ENCODE measurements around the gene TLCD2.
"Not testable (repeated sequence)": the region's sequence is repeated elsewhere in the genome, so short reads cannot be mapped to it uniquely, and the experiment has no call there.

TLCD2 gene, protein sequence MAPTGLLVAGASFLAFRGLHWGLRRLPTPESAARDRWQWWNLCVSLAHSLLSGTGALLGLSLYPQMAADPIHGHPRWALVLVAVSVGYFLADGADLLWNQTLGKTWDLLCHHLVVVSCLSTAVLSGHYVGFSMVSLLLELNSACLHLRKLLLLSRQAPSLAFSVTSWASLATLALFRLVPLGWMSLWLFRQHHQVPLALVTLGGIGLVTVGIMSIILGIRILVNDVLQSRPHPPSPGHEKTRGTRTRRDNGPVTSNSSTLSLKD

DNA sequence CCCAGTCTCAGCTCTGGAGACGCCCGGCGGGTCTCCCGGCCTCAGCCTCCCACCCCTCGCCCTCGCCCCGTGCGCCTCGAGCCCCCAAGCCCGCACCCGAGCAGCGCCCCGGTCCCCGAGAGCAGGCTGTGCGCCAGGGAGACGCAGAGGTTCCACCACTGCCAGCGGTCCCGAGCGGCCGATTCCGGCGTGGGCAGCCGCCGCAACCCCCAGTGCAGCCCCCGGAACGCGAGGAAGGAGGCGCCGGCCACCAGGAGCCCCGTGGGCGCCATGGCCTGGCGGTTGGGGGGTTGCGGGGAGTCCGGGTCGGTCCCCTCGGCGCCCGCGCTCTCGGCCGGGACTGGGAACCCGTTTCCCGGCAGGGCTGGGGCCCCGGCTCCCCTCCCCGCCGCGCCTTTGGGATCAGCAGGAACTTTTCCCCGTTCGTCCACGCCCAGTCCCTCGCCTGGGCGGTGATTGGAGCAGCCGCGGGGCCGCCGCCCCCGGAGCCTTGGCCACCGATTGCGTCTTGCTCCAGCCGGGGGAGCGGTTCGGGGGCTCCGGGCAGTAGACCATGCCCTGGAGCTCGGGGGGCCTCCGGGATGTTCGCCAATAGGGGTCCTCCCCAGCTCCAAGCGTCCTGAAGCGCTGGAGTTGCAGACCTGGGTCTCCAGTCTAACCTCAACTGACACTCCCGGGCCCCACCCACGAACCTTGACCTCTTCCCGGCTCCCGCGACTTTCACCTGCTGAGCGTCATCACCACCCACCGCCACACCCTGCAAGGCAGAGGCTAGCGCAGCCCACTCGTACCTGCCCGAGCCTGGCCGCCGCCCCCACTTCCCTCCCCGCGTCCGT lies at the start of gene TLCD2:
TSS of gene TLCD2 (minus strand) at position 407 of the 836 bp plus-strand sequence. CDS start at position 272, 135 bp downstream.
- peak; percentile 67 for DNase-seq (ENCODE audit: low read depth)

DNA sequence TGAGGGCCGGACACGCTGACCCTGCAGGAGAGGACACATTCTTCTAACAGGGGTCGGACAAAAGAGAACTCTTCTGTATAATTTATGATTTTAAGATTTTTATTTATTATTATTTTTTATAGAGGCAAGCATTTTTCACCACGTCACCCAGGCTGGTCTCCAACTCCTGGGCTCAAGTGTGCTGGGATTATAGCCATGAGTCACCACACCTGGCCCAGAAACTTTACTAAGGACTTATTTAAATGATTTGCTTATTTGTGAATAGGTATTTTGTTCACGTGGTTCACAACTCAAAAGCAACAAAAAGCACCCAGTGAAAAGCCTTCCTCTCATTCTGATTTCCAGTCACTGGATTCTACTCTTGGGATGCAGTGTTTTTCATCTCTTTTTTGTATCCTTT lies 49.4 kb upstream of the TLCD2 start:
- DNase-seq (ENCODE audit: low read depth) = no peak

DNA sequence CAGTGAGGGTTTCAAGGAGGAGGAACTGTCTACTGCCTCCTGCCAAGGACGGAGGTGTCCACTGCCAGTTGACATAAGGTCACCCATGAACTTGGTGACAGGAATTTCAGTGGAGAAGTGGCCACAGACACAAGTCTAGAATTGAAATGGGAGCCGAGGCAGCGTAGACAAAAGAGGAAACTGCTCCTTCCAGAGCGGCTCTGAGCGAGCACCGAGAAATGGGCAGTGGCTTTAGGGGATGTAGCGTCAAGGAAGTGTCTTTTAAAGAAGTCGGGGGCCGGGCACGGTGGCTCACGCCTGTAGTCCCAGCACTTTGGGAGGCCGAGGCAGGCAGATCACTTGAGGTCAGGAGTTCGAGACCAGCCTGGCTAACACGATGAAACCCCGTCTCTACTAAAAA lies 48.6 kb upstream of the TLCD2 start:
- no peak for DNase-seq (ENCODE audit: low read depth)

DNA sequence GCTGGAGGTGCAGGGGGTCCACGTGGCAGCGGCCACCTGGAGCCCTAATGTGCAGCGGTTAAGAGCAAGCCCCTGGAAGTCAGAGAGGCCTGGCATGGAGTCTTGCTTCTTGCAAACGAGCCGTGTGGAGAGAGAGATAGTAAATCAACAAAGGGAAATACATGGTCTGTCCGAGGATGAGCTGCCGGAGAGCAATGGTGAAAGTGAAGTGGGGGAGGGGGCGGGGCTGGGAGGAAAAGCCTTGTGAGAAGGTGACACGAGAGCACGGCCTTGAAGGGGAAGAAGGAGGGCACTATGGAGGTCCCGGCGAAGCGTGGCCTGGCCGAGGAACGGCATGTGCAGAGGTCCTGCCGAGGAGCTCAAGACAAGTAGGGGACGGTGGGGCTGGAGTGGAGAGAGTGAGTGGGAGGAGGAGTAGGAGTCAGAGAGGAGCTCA lies 45.7 kb upstream of the TLCD2 start:
- no peak for DNase-seq (ENCODE audit: low read depth)

DNA sequence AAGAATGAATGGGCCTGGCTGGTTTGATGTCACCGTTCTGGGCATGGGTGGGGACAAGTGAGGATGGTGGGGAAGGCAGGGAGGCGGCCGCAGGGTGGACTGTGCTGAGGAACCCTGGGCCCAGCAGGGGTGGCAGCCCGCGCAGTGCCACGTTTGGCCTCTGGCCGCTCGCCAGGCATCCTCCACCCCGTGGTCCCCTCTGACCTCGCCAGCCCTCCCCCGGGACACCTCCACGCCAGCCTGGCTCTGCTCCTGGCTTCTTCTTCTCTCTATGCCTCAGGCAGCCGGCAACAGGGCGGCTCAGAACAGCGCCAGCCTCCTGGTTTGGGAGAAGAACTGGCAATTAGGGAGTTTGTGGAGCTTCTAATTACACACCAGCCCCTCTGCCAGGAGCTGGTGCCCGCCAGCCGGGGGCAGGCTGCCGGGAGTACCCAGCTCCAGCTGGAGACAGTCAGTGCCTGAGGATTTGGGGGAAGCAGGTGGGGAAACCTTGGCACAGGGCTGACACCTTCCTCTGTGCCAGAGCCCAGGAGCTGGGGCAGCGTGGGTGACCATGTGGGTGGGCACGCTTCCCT lies 45.2 kb upstream of the TLCD2 start:
- no peak for DNase-seq (ENCODE audit: low read depth)

DNA sequence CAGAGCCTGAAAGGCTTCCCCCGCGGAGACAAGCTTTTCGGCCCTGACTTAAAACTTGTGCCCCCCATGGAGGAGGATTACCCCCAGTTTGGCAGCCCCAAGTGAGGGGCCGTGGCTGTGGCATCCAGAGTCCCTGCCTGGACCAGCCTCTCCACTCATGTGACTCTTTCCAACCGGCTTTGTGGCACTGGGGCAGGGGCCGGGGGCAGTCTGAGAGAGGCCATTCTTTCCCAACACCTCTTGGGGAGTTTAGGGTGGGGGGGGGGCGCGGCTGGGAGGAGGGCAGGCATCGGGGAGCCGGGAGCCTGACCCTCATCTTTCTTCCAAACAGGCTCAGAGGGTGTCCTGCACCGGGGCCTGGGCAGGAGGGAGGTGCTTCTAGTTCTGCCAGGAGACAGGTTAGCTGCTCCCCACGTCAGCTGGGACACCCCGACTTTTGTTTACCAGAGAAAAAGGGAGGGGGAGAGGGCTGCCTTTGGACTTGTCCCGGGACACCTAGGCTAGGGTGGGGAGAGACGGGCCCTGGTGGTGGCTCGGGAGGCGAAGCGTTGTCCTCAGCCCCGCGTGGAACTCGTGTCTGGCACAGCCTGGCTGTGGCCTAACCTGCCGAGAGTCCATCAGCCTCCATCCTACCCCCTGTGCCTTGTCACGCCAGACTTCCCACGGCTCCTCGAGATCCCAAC lies 44.4 kb upstream of the TLCD2 start:
- DNase-seq (ENCODE audit: low read depth) = no peak

DNA sequence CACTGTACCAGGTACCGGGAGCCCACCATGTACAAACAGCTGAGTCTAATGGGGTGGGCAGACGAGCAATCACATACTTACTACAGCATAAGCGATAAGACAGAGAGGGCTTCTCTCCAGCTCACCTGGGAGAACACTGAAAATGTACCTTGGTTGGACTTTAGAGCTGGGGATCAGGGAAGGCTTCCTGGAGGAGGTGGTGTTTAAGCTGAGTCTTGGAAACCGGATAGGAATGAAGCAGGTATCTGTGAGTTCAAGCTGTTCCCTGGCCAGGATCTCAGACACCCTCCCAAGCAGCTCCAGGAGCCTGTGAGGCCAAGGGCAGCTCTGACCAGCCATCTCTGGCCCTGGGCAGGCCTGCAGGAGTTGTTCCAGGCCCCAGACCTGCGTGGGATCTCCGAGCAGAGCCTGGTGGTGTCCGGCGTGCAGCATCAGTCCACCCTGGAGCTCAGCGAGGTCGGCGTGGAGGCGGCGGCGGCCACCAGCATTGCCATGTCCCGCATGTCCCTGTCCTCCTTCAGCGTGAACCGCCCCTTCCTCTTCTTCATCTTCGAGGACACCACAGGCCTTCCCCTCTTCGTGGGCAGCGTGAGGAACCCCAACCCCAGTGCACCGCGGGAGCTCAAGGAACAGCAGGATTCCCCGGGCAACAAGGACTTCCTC lies 43.7 kb upstream of the TLCD2 start:
- no peak for DNase-seq (ENCODE audit: low read depth)

DNA sequence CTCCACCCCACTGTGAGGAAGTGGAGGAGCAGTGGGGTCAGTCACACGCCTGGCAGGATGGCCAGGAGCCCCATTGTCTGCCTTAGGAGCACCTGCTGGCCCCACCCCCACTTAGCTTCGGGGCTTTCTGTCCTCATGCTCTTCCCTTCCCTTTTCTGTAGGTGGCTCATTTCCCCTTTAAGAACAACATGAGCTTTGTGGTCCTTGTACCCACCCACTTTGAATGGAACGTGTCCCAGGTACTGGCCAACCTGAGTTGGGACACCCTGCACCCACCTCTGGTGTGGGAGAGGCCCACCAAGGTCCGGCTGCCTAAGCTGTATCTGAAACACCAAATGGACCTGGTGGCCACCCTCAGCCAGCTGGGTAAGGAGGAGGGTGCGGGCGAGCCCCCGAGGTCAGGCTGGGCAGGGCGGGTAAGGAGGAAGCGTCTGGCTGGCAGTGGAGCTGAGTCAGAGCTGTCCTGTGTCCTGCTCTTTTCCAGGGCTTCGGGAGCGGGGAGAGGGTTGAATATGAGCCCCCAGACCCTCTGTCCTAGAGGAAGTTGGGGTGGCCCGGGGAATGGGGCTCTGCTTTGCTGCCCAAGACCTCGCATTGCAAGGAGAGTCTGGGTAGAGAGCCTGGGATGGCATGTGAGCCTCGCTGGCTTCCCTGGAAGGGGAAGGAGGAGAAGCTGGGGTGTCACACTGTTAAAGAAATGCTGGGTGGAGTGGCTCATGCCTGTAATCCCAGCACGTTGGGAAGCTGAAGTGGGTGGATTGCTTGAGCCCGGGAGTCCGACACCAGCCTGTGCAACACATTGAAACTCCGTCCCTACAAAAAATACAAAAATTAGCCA lies 42.5 kb upstream of the TLCD2 start:
- DNase-seq (ENCODE audit: low read depth) = no peak

DNA sequence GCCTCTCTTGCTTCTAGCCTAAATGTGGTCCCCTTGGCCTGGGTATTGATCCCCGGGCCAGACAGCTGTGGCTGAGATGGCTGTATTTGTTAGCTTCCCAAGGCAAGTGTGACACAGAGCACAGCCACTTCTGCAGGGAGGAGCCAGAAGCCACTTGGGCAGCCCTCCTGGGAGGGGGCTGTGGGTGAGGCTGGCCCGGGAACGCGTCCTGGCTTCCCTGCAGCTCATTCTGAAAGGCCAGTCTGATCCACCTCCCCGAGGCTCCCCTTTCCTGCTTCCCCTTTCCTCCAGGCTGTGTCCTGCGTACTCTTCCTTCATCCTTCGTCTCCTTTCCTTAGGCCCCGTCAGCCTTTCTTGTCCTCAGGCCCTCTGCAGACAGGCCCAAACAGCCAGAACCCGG lies 40.5 kb upstream of the TLCD2 start:
- DNase-seq (ENCODE audit: low read depth) = no peak

DNA sequence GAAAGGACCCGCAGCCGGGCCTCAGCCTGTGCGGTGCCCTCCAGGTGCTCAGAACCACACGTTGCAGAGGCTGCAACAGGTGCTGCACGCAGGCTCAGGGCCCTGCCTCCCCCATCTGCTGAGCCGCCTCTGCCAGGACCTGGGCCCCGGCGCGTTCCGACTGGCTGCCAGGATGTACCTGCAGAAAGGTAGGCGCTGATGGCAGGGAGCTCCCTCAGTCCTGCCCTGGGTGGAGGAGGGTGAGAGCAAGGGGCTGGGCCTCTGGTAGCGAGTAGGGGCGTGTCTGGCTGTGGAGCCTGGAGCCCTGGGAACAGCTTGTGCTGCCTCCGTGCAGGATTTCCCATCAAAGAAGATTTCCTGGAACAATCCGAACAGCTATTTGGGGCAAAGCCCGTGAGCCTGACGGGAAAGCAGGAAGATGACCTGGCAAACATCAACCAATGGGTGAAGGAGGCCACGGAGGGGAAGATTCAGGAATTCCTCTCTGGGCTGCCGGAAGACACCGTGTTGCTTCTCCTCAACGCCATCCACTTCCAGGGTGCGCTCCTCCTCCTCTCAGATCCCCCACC lies 36.9 kb upstream of the TLCD2 start:
- no peak for DNase-seq (ENCODE audit: low read depth)

DNA sequence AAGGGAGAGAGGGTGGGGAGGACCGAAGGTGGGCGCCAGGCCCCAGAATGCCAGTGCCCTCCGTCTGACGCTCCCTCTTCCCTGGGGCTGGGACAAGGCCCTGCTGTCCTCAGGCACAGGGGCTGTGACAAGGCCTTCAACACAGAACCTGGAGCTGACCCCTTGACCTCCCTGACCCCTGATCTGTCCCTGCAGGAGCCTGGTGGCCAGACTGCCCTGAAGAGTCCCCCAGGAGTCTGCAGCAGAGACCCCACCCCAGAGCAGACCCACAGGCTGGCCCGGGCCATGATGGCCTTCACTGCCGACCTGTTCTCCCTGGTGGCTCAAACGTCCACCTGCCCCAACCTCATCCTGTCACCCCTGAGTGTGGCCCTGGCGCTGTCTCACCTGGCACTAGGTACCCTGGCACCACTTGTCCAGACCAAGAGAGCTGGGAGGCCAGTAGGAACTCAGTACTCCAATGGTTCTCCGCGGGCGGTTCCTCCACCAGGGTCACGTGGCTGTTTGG lies 35.4 kb upstream of the TLCD2 start:
- no peak for DNase-seq (ENCODE audit: low read depth)

DNA sequence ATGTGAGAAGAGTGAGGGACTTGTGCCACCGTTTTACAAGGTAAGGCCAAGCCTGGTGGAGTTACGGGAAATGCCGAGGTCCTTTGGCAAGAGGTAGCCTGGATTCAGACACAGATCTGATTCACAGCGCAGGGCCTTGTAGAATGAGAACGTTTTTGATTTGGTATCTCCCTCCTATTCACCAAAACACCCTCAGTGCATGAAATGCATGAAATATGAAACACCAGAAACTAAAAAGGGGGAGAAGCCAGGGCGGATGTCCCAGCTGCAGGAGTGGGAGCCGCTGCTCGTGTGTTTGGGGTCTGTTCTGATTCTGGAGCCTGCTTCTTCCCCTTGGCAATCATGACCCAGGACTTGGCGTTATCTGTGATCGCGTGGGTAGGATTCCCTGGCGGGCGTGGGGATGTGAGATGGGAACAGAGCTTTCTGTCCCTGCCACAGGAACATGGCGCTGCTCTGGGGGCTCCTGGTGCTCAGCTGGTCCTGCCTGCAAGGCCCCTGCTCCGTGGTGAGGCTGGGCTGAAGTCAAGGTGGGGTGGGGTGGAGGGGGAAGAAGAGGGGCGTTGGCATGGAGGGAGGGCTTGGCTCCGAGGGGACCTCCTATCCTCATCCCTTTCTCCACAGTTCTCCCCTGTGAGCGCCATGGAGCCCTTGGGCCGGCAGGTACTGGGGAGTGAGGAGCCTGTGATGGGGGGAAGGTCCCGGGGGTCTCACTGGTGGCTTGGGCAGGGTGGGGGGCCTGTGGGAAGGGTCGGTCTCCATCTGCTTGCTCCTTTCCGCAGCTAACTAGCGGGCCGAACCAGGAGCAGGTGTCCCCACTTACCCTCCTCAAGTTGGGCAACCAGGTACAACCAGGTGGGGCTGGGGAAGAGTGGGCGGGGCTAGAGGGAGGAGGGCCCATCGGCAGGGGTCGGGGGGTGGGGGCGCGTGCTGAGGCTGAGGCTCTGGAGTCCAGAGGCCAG lies 34.7 kb upstream of the TLCD2 start:
- DNase-seq (ENCODE audit: low read depth) = no peak

DNA sequence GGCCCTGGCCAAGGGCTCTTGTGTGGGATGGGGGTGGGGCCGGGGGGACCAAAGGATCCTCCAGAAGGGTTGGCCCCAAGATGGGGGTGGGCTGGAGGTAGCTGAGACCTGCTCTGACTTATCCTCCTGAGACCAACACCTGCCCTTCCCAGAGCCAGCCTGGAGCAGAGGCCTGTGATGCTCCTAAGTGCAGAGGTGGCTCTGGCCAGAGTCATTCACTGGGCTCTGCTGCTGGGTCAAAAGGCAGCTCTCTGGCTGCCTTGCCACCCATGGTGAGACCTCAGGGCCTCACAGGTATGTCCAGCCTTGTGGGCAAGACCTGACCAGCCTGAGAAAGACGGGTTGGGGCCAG lies 32.9 kb upstream of the TLCD2 start:
- no peak for DNase-seq (ENCODE audit: low read depth)

DNA sequence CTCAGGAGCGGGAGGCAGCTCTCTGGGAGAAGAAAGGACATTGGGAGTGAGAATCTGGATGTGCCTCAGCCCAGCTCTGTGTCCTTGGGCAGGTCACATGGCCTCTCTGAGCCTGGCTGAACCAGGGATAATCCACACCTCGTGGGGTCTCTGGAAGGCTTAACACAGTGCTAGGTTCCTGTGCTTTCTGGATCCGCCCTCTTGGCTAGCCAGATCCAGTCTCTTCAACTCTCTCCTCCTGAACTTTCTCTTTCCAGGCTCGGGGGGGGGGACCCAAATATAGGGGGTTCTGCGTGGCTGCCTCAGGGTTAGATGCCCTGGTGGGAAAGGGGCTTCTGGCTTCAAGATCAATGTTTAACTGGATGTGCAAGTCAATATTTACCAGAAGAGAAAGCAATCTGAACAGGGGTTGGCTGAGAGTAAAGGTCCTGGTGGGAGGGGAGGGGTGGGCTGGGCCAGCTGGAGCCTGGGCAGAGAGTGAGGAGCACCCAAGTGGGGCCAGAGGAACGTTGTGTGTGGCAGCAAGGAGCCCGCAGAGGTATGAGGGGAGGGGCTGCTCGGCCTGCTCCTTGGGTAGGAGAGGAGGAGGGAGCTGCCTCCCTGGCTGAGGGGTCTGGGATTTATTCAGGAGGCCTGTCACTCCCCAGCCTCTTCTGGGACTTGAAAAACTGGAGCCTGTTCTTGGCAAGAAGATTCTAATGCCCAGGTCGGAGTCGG lies 32.4 kb upstream of the TLCD2 start, which contains the start of gene SERPINF2:
TSS of gene SERPINF2 (plus strand) at position 501 of the 717 bp plus-strand sequence. CDS start 2,125 bp downstream, outside the sequence.
- DNase-seq (ENCODE audit: low read depth) = no peak

DNA sequence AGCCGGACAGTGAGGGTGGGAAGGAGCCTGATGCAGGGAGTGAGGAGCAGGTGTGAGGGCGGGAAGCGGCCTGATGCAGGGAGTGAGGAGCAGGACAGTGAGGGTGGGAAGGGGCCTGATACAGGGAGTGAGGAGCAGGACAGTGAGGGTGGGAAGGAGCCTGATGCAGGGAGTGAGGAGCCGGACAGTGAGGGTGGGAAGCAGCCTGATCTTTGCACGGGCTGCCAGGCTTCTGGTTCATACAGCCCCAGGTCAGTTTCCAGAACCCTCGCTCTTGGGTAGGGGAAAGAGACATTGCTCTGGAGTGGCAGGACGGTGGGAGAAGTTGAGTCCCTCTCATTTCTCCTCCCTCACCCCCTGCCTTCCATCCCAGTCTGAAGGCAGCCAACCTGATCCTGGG lies 31.7 kb upstream of the TLCD2 start:
- not testable (repeated sequence) for DNase-seq (ENCODE audit: low read depth)

DNA sequence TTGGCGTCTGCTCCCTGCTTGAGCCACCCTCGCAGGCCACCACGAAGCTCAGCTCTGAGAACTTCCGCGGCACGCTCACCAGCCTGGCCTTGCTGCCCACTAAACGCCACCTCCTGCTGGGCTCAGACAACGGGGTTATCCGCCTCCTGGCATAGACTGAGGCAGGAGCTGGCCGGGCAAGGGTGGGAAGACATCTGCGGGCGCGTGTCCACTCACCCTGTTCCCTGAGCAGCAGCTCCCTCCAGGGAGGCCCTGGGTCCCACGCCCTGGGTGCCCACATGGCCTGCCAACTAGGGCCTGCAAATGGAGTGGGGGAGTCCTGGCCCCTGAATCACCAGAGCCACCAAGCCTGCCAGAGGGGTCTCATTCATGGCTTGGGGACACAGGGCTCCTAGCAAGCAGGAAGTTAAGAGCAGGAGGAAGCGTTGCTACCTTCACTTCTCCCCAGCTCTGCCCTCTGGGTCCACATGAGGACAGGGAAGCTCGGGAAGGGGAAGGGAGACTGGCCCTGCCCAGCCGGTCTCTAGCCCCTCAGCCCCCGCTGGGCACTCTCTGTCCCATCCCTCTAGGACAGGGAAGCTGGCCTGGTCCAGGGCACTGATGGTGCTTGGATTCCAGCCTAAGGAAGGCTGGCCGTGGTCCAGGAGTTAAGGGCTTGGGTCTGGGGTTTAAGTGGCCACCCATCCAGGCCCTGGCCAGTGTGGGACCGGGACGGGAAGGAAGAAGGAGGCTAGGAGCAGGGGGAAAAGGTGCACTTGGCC lies 27.5 kb upstream of the TLCD2 start:
- DNase-seq (ENCODE audit: low read depth) = no peak

DNA sequence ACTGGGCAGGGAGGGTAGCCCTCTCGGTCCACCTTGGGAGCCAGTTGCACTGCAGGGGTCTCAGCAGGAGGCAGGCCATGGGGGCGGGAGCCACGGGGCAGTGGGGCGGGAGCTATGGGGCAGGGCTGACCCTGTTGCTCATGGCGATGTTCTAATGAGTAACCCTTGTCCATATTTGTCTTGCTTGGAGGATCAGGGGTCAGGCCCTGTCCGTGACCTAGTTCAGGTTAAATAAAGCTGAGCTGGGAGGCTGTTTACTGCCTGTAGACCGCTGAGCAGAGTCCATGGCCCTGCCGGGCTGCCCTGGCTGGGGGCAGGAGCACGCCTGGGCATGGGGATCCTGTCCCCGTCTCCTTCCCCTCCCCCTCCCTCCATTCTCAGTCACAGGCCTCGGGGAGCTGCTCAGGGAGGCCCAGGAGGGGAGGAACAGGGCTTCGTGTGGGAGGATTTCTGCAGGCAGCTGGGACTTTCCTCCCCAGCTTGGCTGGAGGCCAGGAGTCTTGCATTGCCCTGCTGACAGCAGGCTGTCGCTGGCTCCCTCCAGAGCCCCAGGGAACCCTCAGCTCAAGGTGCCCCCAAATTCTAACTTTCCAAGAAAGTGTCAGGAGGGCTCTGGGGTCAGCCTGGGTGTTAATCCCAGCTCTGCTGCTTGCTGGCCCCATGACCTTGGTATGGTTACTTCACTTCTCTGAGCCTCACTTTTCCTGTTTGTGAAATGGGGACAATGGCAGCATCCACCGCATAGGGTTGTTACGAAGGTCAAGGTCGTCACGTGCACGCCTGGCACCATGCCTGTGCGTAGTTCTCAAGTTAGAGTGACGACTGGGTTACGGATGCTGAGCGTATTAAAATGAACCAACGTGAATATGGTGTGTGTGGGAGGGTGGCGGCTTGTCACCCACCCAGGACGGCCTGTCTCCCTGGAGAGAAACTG lies 26.4 kb upstream of the TLCD2 start:
- peak; percentile 72 for DNase-seq (ENCODE audit: low read depth)
